ENCODE data around the gene SCRN1.

SCRN1 gene, protein sequence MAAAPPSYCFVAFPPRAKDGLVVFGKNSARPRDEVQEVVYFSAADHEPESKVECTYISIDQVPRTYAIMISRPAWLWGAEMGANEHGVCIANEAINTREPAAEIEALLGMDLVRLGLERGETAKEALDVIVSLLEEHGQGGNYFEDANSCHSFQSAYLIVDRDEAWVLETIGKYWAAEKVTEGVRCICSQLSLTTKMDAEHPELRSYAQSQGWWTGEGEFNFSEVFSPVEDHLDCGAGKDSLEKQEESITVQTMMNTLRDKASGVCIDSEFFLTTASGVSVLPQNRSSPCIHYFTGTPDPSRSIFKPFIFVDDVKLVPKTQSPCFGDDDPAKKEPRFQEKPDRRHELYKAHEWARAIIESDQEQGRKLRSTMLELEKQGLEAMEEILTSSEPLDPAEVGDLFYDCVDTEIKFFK

GRCh38 chr7:29989257-29989995, at the start of gene SCRN1:
Gene SCRN1 (minus strand): TSS chr7:29989801. CDS start chr7:29969067, 20,734 bp downstream.
- DNase-seq, result peak in 40 of 42 donors; percentile 46 to 85 (median 72)
- intact Hi-C loops (cut with DNase I), result loop anchor here (5.0 kb wide), 1 partner anchor 38 kb away; the partner anchor contains the start of genes FKBP14 and PLEKHA8

GRCh38 chr7:30038196-30038980, 48.8 kb upstream of the SCRN1 start:
- DNase-seq, result no peak
- intact Hi-C loops (cut with DNase I), result no loop called here

DNA sequence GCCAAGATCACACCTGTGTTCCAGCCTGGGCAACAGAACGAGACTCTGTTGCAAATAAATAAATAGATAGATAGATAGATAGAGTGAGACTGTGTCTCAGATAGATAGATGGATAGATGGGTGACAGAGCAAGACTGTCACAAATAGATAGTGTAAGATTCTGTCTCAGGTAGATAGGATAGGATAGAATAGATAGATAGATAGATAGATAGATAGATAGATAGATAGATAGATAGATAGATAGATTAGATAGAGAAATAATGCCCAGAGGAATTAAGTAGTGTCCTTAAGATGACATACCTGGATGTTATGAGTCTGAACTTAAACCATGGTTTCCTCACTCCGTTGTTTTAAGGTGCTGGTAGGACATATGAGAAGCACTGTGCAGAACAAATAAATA, 46.6 kb upstream of the SCRN1 start:
- no peak for DNase-seq
- intact Hi-C loops (cut with DNase I), result no loop called here

DNA sequence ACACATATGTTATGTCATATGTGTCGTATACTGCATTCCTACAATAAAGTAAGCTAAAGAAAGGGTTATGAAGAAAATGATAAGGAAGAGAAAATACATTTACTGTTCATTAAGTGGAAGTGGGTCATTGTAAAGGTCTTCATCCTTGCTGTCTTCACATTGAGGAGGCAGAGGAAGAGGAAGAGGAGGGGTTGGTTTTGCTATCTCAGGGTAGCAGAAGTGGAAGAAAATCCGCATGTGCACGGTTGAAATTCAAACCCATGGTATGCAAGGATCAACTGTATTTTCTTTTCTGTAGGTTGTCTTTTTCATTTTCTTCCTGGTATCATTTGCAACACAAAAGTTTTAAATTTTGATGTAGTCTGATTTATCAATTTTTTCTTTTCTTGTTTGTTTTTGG, 44.9 kb upstream of the SCRN1 start:
- DNase-seq, result no peak
- intact Hi-C loops (cut with DNase I), result no loop called here

GRCh38 chr7:30032310-30033125, 42.9 kb upstream of the SCRN1 start:
- DNase-seq, result peak in 1 of 42 donors; percentile 51
- intact Hi-C loops (cut with DNase I), result no loop called here

DNA sequence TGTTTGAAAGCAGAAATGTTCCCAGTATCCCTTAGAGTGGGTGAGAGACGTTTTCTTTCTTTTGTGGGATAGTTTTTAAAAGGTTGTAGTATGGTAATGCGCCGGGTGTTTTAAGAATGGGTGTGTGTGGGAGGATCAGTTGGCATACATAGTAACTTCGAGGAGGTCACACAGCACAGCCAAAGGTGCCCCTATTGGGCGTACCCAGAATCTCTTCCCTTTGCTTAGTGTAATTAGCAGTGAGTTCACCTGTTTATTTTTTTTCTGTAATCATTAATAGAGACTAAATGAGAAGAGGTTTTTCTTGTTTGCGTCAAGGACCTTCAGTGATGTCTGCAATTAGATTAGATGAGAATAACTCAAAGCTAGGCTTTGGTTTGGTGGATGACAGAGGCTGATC, 40.1 kb upstream of the SCRN1 start:
- intact Hi-C loops (cut with DNase I), result loop anchor here (5.0 to 10.0 kb wide), 2 partner anchors 42 to 105 kb away; partner anchors contain the start of genes MTURN and SCRN1
- DNase-seq, result no peak

- intact Hi-C loops (cut with DNase I), result loop anchor here (5.0 to 10.0 kb wide), 2 partner anchors 42 to 106 kb away; partner anchors contain the start of genes MTURN and SCRN1
- DNase-seq, result peak; percentile 28 to 79 (median 56)
Measured at GRCh38 chr7:30028749-30029635, 39.4 kb upstream of the SCRN1 start.

- peak; percentile 77 to 96 (median 90) for DNase-seq
- intact Hi-C loops (cut with DNase I), result loop anchor here (5.0 to 10.0 kb wide), 2 partner anchors 41 to 107 kb away; partner anchors contain the start of genes MTURN and SCRN1
Measured at GRCh38 chr7:30028216-30028748, 38.7 kb upstream of the SCRN1 start, which contains the start of gene PLEKHA8. Gene PLEKHA8 (plus strand): TSS chr7:30028412. CDS start chr7:30028763, 351 bp downstream.

GRCh38 chr7:30027740-30028215, 38.2 kb upstream of the SCRN1 start:
- intact Hi-C loops (cut with DNase I), result loop anchor here (5.0 to 10.0 kb wide), 2 partner anchors 40 to 107 kb away; partner anchors contain the start of genes MTURN and SCRN1
- peak in 1 of 42 donors; percentile 47 for DNase-seq

DNA sequence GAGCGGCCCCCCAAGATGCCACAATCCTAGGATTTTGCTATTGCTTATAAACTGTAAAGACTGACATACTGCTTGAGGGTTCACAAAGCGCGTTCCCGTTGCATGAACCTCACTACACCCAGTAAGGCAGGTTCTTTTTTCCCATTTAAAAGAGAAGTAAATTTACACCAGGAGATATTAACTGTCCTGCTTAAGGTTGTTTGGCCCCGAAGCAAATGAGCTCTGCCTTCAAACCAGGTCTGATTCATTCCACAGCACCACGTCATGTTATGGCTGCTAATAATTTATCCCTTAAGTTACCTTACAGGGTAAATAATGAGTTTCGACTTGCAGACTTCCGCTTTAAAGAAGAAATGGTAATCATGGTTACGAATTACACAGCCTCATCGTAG, 37.5 kb upstream of the SCRN1 start:
- intact Hi-C loops (cut with DNase I), result loop anchor here (5.0 to 10.0 kb wide), 2 partner anchors 40 to 108 kb away; partner anchors contain the start of genes MTURN and SCRN1
- peak in 1 of 42 donors; percentile 5 for DNase-seq

- intact Hi-C loops (cut with DNase I), result loop anchor here (5.0 to 10.0 kb wide), 2 partner anchors 39 to 108 kb away; partner anchors contain the start of genes MTURN and SCRN1
- DNase-seq, result peak; percentile 91 to 99 (median 97)
Measured at GRCh38 chr7:30026229-30027064, 36.8 kb upstream of the SCRN1 start, which contains the start of gene FKBP14. Gene FKBP14 (minus strand): TSS chr7:30026702. CDS start chr7:30026508, 194 bp downstream.

DNA sequence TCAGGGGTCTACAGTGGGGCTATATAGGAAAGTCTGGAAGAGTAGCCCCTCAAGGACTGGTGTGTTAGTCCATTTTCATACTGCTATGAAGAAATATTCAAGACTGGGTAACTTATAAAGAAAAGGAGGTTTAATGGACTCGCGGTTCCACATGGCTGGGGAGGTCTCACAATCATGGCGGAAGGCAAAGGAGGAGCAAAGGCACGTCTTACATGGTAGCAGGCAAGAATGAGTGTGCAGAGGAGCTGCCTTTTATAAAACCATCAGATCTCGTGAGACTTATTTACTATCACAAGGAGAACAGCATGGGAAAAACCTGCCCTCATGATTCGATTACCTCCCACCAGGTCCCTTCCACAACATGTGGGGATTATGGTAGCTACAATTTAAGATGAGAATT, 33.9 kb upstream of the SCRN1 start:
- intact Hi-C loops (cut with DNase I), result loop anchor here (10.0 kb wide), 1 partner anchor 111 kb away; the partner anchor contains the start of gene MTURN
- no peak for DNase-seq

- intact Hi-C loops (cut with DNase I), result loop anchor here (10.0 kb wide), 1 partner anchor 112 kb away; the partner anchor contains the start of gene MTURN
- no peak for DNase-seq
Measured at GRCh38 chr7:30022991-30023390, 33.4 kb upstream of the SCRN1 start.

GRCh38 chr7:30020535-30020934, 30.9 kb upstream of the SCRN1 start:
- no peak for DNase-seq
- intact Hi-C loops (cut with DNase I), result loop anchor here (10.0 kb wide), 1 partner anchor 114 kb away; the partner anchor contains the start of gene MTURN

GRCh38 chr7:30019960-30020359, 30.4 kb upstream of the SCRN1 start:
- no peak for DNase-seq
- intact Hi-C loops (cut with DNase I), result loop anchor here (10.0 kb wide), 1 partner anchor 115 kb away; the partner anchor contains the start of gene MTURN
